PC-9 (cell line): ENCODE results near the gene SLC38A2.

Experiments
- EZH2 ChIP-seq: fragments of 200-600 bp; sonication (generic); IDR thresholded peaks from 2 replicates; pipeline ENCODE4 v1.8.0; 2017; ENCODE audit warnings: antibody characterized with exemption, low read depth
- TF ChIP-seq, protein P1 (sequence below): fragments of 200-600 bp; sonication (generic); conservative IDR thresholded peaks from 2 replicates; pipeline ENCODE4 v1.6.1; 2017; ENCODE audit warnings: mixed run types, antibody characterized with exemption, mild to moderate bottlenecking, moderate library complexity

DNA sequence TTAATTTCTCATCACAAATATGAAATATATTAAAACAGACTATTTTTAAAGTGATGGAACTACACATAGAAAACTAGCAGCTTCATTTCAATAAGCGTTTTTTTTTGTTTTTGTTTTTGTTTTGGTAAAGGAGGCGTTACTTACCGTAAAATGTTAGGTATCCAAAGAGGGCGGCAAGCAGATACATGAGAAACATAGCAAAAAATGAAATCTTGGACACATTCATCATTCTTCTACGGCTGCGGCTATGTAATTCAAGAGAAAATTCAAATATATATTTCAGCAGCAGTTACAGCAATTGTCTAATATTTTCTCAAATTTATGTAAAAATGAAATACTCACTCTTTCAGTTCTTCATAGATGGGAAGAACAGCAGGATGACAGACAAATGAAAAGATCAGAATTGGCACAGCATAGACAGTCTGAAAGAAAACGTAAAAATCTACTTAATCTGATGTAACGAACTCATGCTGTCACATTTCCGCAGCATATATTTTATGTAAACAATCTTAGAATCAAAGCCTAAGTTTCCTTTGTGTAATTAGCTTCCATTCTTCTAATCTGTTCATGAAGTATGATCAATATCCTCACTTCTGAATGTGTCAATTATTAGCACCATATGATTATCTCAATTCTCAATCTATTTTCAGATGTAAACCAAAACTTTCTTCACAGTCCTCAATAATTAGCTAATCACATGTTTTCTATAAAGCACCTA, 8.8 kb downstream of the SLC38A2 start:
- TF ChIP-seq, protein P1, sequence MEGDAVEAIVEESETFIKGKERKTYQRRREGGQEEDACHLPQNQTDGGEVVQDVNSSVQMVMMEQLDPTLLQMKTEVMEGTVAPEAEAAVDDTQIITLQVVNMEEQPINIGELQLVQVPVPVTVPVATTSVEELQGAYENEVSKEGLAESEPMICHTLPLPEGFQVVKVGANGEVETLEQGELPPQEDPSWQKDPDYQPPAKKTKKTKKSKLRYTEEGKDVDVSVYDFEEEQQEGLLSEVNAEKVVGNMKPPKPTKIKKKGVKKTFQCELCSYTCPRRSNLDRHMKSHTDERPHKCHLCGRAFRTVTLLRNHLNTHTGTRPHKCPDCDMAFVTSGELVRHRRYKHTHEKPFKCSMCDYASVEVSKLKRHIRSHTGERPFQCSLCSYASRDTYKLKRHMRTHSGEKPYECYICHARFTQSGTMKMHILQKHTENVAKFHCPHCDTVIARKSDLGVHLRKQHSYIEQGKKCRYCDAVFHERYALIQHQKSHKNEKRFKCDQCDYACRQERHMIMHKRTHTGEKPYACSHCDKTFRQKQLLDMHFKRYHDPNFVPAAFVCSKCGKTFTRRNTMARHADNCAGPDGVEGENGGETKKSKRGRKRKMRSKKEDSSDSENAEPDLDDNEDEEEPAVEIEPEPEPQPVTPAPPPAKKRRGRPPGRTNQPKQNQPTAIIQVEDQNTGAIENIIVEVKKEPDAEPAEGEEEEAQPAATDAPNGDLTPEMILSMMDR, result no peak
- TF ChIP-seq EZH2, result no peak
